GM23338 (cell line): Measurements from ENCODE around the gene BCDIN3D. TPM values are rescaled to one million over a fixed set of nuclear protein-coding genes. Genes with fewer than 3 reads are reported as not detected.

ENCODE experiments used
- ATAC-seq: fragments of 200-7000 bp; cut with Tn5 transposase; 3 replicates; pipeline ENCODE4 v1.9.1; 2020
- DNase-seq: peaks from one replicate; pipeline ENCODE4 v3.0.0-alpha.2; 2015; ENCODE audit warnings: low spot score
- H2AFZ ChIP-seq: fragments of 200-600 bp; sonication (generic); 2 replicates; pipeline ENCODE4 v1.8.0; 2016; ENCODE audit warnings: antibody characterized with exemption, mild to moderate bottlenecking, moderate library complexity
- H3F3A ChIP-seq: fragments of 200-600 bp; sonication (generic); replicated peaks from 2 replicates; pipeline ENCODE4 v1.8.0; 2017; ENCODE audit warnings: antibody characterized with exemption, mixed run types, low read depth
- H3K27ac ChIP-seq: fragments of 200-600 bp; sonication (generic); 2 replicates; pipeline ENCODE4 v1.6.1; 2016; ENCODE audit warnings: low read depth
- H3K27me3 ChIP-seq: fragments of 200-600 bp; sonication (generic); 2 replicates; pipeline ENCODE4 v1.8.0; 2016; ENCODE audit warnings: mild to moderate bottlenecking, mixed run types, moderate library complexity; ENCODE audit not compliant: insufficient read depth
- H3K36me3 ChIP-seq: fragments of 200-600 bp; sonication (generic); 2 replicates; pipeline ENCODE4 v1.8.0; 2016; ENCODE audit warnings: mild to moderate bottlenecking; ENCODE audit not compliant: insufficient read depth
- H3K4me1 ChIP-seq: fragments of 200-600 bp; sonication (generic); 2 replicates; pipeline ENCODE4 v1.8.0; 2016; ENCODE audit warnings: mild to moderate bottlenecking, moderate library complexity; ENCODE audit not compliant: insufficient read depth
- H3K4me2 ChIP-seq: fragments of 200-600 bp; sonication (generic); 2 replicates; pipeline ENCODE4 v1.7.1; 2017; ENCODE audit warnings: mixed run types
- H3K4me3 ChIP-seq: fragments of 200-600 bp; sonication (generic); 2 replicates; pipeline ENCODE4 v1.6.1; 2016; ENCODE audit warnings: mixed run types
- H3K79me2 ChIP-seq: fragments of 200-600 bp; sonication (generic); replicated peaks from 2 replicates; pipeline ENCODE4 v1.8.0; 2017; ENCODE audit warnings: mild to moderate bottlenecking; ENCODE audit not compliant: insufficient read depth
- H3K9me2 ChIP-seq: fragments of 200-600 bp; sonication (generic); 2 replicates; pipeline ENCODE4 v1.8.0; 2017; ENCODE audit not compliant: insufficient read depth
- H4K20me1 ChIP-seq: fragments of 200-600 bp; sonication (generic); replicated peaks from 2 replicates; pipeline ENCODE4 v1.8.0; 2017; ENCODE audit warnings: mild to moderate bottlenecking; ENCODE audit not compliant: insufficient read depth
- H3K27ac Mint-ChIP-seq: 2 replicates; pipeline ENCODE4 v1.8.0; 2020; ENCODE audit warnings: inconsistent platforms, mild to moderate bottlenecking, moderate library complexity, mixed read lengths
- H3K27me3 Mint-ChIP-seq: 3 replicates; pipeline ENCODE4 v1.8.0; 2022; ENCODE audit warnings: low read depth, mild to moderate bottlenecking, moderate library complexity, mixed read lengths, inconsistent platforms; ENCODE audit not compliant: insufficient read depth, poor library complexity
- H3K36me3 Mint-ChIP-seq: 3 replicates; pipeline ENCODE4 v1.8.0; 2021; ENCODE audit warnings: low read depth, mild to moderate bottlenecking, inconsistent platforms, moderate library complexity, mixed read lengths
- H3K4me1 Mint-ChIP-seq: 3 replicates; pipeline ENCODE4 v1.8.0; 2020; ENCODE audit warnings: mild to moderate bottlenecking, inconsistent platforms, mixed read lengths
- H3K4me3 Mint-ChIP-seq: 3 replicates; pipeline ENCODE4 v1.8.0; 2021; ENCODE audit warnings: moderate library complexity, mild to moderate bottlenecking, inconsistent platforms, mixed read lengths
- H3K9me3 Mint-ChIP-seq: 3 replicates; pipeline ENCODE4 v1.8.0; 2020; ENCODE audit warnings: moderate library complexity, mild to moderate bottlenecking, inconsistent platforms, mixed read lengths
- CTCF ChIP-seq, 2 experiments: fragments of 200-600 bp in 1 of 2; sonication (generic) in 1 of 2; conservative IDR thresholded peaks; 2 replicates each; pipeline versions ENCODE4 v1.5.1 to v1.6.1; 2016 to 2017; ENCODE audit warnings: antibody characterized with exemption in 2 of 2, low read depth in 2 of 2, mild to moderate bottlenecking in 2 of 2, moderate library complexity in 1 of 2
- ETS1 ChIP-seq: IDR thresholded peaks from 2 replicates; pipeline ENCODE4 v1.6.1; 2016; ENCODE audit warnings: antibody characterized with exemption
- NANOG ChIP-seq: IDR thresholded peaks from 2 replicates; pipeline ENCODE4 v1.6.1; 2016; ENCODE audit warnings: antibody characterized with exemption, borderline replicate concordance
- POLR2AphosphoS5 ChIP-seq: IDR thresholded peaks from 2 replicates; pipeline ENCODE4 v1.6.1; 2016; ENCODE audit warnings: antibody characterized with exemption, low read depth
- REST ChIP-seq: IDR thresholded peaks from one replicate; pipeline ENCODE4 v1.6.1; 2018; ENCODE audit warnings: antibody characterized with exemption; ENCODE audit not compliant: unreplicated experiment
- STAT1 ChIP-seq: IDR thresholded peaks from one replicate; pipeline ENCODE4 v1.6.1; 2016; ENCODE audit warnings: antibody characterized with exemption; ENCODE audit not compliant: unreplicated experiment
- ZNF114 ChIP-seq: fragments of 250-450 bp; sonication (Bioruptor Pico); IDR thresholded peaks from 2 replicates; pipeline ENCODE4 v1.5.0; 2020; ENCODE audit warnings: mild to moderate bottlenecking, moderate library complexity
- polyA plus RNA-seq: library from polyadenylated mRNA; unstranded; fragments of >200 nt; fragmentation: Nextera tagmentation; extraction: Ambion mirVana; gene quantifications from 2 replicates; pipeline ENCODE4 v1.2.1, GENCODE V29; 2016
- total RNA-seq: library from RNA; depleted of rRNA; stranded (reverse); fragments of >200 nt; shearing (Covaris generic); gene quantifications from 2 replicates; pipeline ENCODE4 v1.2.3, GENCODE V29; 2014

Gene BCDIN3D
- total and polyA plus RNA-seq, 2 experiments from 2014 or later = 1.4 to 1.8 TPM

GRCh38 chr12:49869816-49870500, 27.1 kb upstream of the BCDIN3D start:
- Mint-ChIP-seq H3K27ac (no peak overlapping the region), H3K9me3 (no peaks in the 10 kb centered on the region; the same call in 2 of the 3 replicates), H3K36me3 (no peaks in the 10 kb centered on the region), H3K4me1 (peaks cover 7% of the 10 kb centered on the region), H3K27me3 (peaks cover 17% of the 10 kb centered on the region), H3K4me3 (no peak overlapping the region)
- H3K27ac ChIP-seq = no peak overlapping the region
- no peaks in the 10 kb centered on the region for H3K79me2 ChIP-seq
- H3K27me3 ChIP-seq = no peaks in the 10 kb centered on the region
- H3K4me1 ChIP-seq = no peaks in the 10 kb centered on the region; the same call in 1 of the 2 replicates
- no peaks in the 10 kb centered on the region for H3K36me3 ChIP-seq
- no peak for DNase-seq
- H3K4me2 ChIP-seq = no peak overlapping the region
- TF ChIP-seq ZNF114 (CRISPR knock-in tag) (no peak), POLR2AphosphoS5 (no peak)
- H4K20me1 ChIP-seq = no peaks in the 10 kb centered on the region
- no peaks in the 10 kb centered on the region for H3K9me2 ChIP-seq
- no peak for ATAC-seq
- no peak overlapping the region for H2AFZ ChIP-seq
- no peak overlapping the region for H3K4me3 ChIP-seq
- H3F3A ChIP-seq = no peaks in the 10 kb centered on the region

GRCh38 chr12:49868952-49869815, 26.3 kb upstream of the BCDIN3D start:
- Histone ChIP-seq H3K9me2 (no peaks in the 10 kb centered on the region), H3K4me1 (no peaks in the 10 kb centered on the region; the same call in 1 of the 2 replicates), H3K27ac (no peak overlapping the region), H2AFZ (no peak overlapping the region), H3K4me3 (no peak overlapping the region), H3K36me3 (no peaks in the 10 kb centered on the region), H4K20me1 (no peaks in the 10 kb centered on the region), H3K79me2 (no peaks in the 10 kb centered on the region), H3K27me3 (no peaks in the 10 kb centered on the region), H3K4me2 (no peak overlapping the region), H3F3A (no peaks in the 10 kb centered on the region)
- Mint-ChIP-seq H3K27me3 (peaks cover 17% of the 10 kb centered on the region), H3K9me3 (no peaks in the 10 kb centered on the region; the same call in 2 of the 3 replicates), H3K27ac (no peak overlapping the region), H3K4me3 (no peak overlapping the region), H3K36me3 (no peaks in the 10 kb centered on the region), H3K4me1 (peaks cover 7% of the 10 kb centered on the region)
- DNase-seq (no peak), ATAC-seq (no peak)
- TF ChIP-seq POLR2AphosphoS5 (no peak), ETS1 (no peak), CTCF (conservative IDR thresholded peaks at IDR 0.05; ENCODE audit: low read depth in 2 of 2) (no peak), STAT1 (no peak), NANOG (no peak), REST (no peak)
